H9 (cell line): ENCODE results near the gene CDC45. TPM values are rescaled to one million over a fixed set of nuclear protein-coding genes. Genes with fewer than 3 reads are reported as not detected.

Experiments
- DNase-seq: peaks from one replicate; pipeline ENCODE4 v3.0.0-alpha.2; 2017
- H2AFZ ChIP-seq: one replicate; pipeline ENCODE4 v1.6.1; 2013; ENCODE audit warnings: mild to moderate bottlenecking, low read length, control low read depth, moderate library complexity
- H2AK5ac ChIP-seq: 2 replicates; pipeline ENCODE4 v1.6.1; 2013; ENCODE audit warnings: low read length, control low read depth, mixed read lengths; ENCODE audit not compliant: insufficient read length
- H2BK120ac ChIP-seq: one replicate; pipeline ENCODE4 v1.6.1; 2013; ENCODE audit warnings: low read depth, mild to moderate bottlenecking, low read length, control low read depth, inconsistent platforms; ENCODE audit not compliant: poor library complexity, severe bottlenecking
- H2BK12ac ChIP-seq: 2 replicates; pipeline ENCODE4 v1.6.1; 2013; ENCODE audit warnings: low read length, control low read depth, mixed read lengths, low read depth; ENCODE audit not compliant: insufficient read length
- H2BK15ac ChIP-seq: 2 replicates; pipeline ENCODE4 v1.6.1; 2013; ENCODE audit warnings: low read depth, low read length, control low read depth
- H2BK20ac ChIP-seq: one replicate; pipeline ENCODE4 v1.6.1; 2013; ENCODE audit warnings: low read depth, mild to moderate bottlenecking, low read length, control low read depth, inconsistent platforms; ENCODE audit not compliant: poor library complexity, severe bottlenecking
- H2BK5ac ChIP-seq: 2 replicates; pipeline ENCODE4 v1.6.1; 2013; ENCODE audit warnings: low read length, control low read depth, mixed read lengths; ENCODE audit not compliant: insufficient read length
- H3K14ac ChIP-seq: 2 replicates; pipeline ENCODE4 v1.6.1; 2013; ENCODE audit warnings: low read length, control low read depth; ENCODE audit not compliant: insufficient read depth
- H3K18ac ChIP-seq: 2 replicates; pipeline ENCODE4 v1.6.1; 2013; ENCODE audit warnings: low read depth, mild to moderate bottlenecking, mixed read lengths, low read length, control low read depth; ENCODE audit not compliant: insufficient read length
- H3K23ac ChIP-seq: 2 replicates; pipeline ENCODE4 v1.6.1; 2013; ENCODE audit warnings: low read length, control low read depth, mixed read lengths, low read depth; ENCODE audit not compliant: insufficient read length
- H3K23me2 ChIP-seq: 2 replicates; pipeline ENCODE4 v1.6.1; 2013; ENCODE audit warnings: low read depth, mild to moderate bottlenecking, mixed read lengths, low read length, control low read depth; ENCODE audit not compliant: insufficient read length, poor library complexity, severe bottlenecking
- H3K27ac ChIP-seq: 2 replicates; pipeline ENCODE4 v1.5.1; 2013; ENCODE audit warnings: low read length, control low read depth, mixed read lengths, low read depth; ENCODE audit not compliant: insufficient read length
- H3K27me3 ChIP-seq: 2 replicates; pipeline ENCODE4 v1.6.1; 2013; ENCODE audit warnings: low read length, control low read depth, inconsistent platforms; ENCODE audit not compliant: insufficient read depth
- H3K4ac ChIP-seq: 2 replicates; pipeline ENCODE4 v1.6.1; 2013; ENCODE audit warnings: low read depth, mild to moderate bottlenecking, control low read depth, inconsistent platforms, low read length, moderate library complexity
- H3K4me1 ChIP-seq: 2 replicates; pipeline ENCODE4 v1.6.1; 2013; ENCODE audit warnings: low read length, control low read depth, inconsistent platforms; ENCODE audit not compliant: insufficient read depth
- H3K4me2 ChIP-seq: 2 replicates; pipeline ENCODE4 v1.6.1; 2013; ENCODE audit warnings: low read length, control low read depth, mixed read lengths; ENCODE audit not compliant: insufficient read length, insufficient read depth
- H3K56ac ChIP-seq: 2 replicates; pipeline ENCODE4 v1.6.1; 2013; ENCODE audit warnings: low read depth, mild to moderate bottlenecking, mixed read lengths, low read length, control low read depth; ENCODE audit not compliant: insufficient read length
- H3K79me1 ChIP-seq: 2 replicates; pipeline ENCODE4 v1.6.1; 2013; ENCODE audit warnings: low read depth, mild to moderate bottlenecking, moderate library complexity, low read length, control low read depth, inconsistent platforms; ENCODE audit not compliant: insufficient read depth, poor library complexity, severe bottlenecking
- H3K79me2 ChIP-seq: 2 replicates; pipeline ENCODE4 v1.6.1; 2013; ENCODE audit warnings: low read length, control low read depth, inconsistent platforms; ENCODE audit not compliant: insufficient read depth
- H3K9ac ChIP-seq: 2 replicates; pipeline ENCODE4 v1.6.1; 2013; ENCODE audit warnings: low read length, control low read depth, mixed read lengths; ENCODE audit not compliant: insufficient read length; ENCODE audit errors: extremely low read depth
- H3K9me3 ChIP-seq: one replicate; pipeline ENCODE4 v1.6.1; 2013; ENCODE audit warnings: low read depth, low read length, inconsistent platforms; ENCODE audit not compliant: control insufficient read depth
- H3T11ph ChIP-seq: one replicate; pipeline ENCODE4 v1.6.1; 2013; ENCODE audit warnings: mild to moderate bottlenecking, low read length, control low read depth, inconsistent platforms
- H4K20me1 ChIP-seq: one replicate; pipeline ENCODE4 v1.6.1; 2013; ENCODE audit not compliant: control insufficient read depth, insufficient read length, insufficient read depth
- H4K5ac ChIP-seq: 2 replicates; pipeline ENCODE4 v1.6.1; 2013; ENCODE audit warnings: low read depth, mild to moderate bottlenecking, mixed read lengths, low read length, control low read depth; ENCODE audit not compliant: insufficient read length
- H4K8ac ChIP-seq: replicated peaks from 2 replicates; pipeline ENCODE4 v1.6.1; 2013; ENCODE audit warnings: low read length, control low read depth, mixed read lengths, low read depth; ENCODE audit not compliant: insufficient read length
- H4K91ac ChIP-seq: 2 replicates; pipeline ENCODE4 v1.6.1; 2013; ENCODE audit warnings: low read depth, mild to moderate bottlenecking, moderate library complexity, mixed read lengths, low read length, control low read depth; ENCODE audit not compliant: insufficient read length
- H3K27ac Mint-ChIP-seq, 3 experiments: 2 replicates in 2 of 3; 3 replicates in 1 of 3; pipeline ENCODE4 v1.8.0; 2020 to 2021; ENCODE audit warnings: mixed read lengths in 3 of 3, mild to moderate bottlenecking in 1 of 3, moderate library complexity in 1 of 3
- H3K27me3 Mint-ChIP-seq: 2 replicates; pipeline ENCODE4 v1.8.0; 2021; ENCODE audit warnings: low read depth, mild to moderate bottlenecking, moderate library complexity, mixed read lengths
- H3K36me3 Mint-ChIP-seq, 3 experiments: 2 replicates in 2 of 3; 3 replicates in 1 of 3; pipeline ENCODE4 v1.8.0; 2020 to 2021; ENCODE audit warnings: low read depth in 3 of 3, mixed read lengths in 3 of 3; ENCODE audit not compliant: insufficient read depth in 1 of 3
- H3K4me1 Mint-ChIP-seq, 2 experiments: 2 replicates each; pipeline ENCODE4 v1.8.0; 2020; ENCODE audit warnings: mixed read lengths in 2 of 2
- H3K4me3 Mint-ChIP-seq, 2 experiments: 2 replicates in 1 of 2; 3 replicates in 1 of 2; pipeline ENCODE4 v1.8.0; 2020 to 2021; ENCODE audit warnings: mild to moderate bottlenecking in 2 of 2, mixed read lengths in 2 of 2, moderate library complexity in 1 of 2
- H3K9me3 Mint-ChIP-seq, 2 experiments: 2 replicates in 1 of 2; 3 replicates in 1 of 2; pipeline ENCODE4 v1.8.0; 2020; ENCODE audit warnings: mild to moderate bottlenecking in 2 of 2, mixed read lengths in 2 of 2, moderate library complexity in 1 of 2
- WGBS: extraction: QIAGEN DNeasy Blood & Tissue Kit; methylation state at CpG from one replicate; pipeline ENCODE4 v1.1.7; 2013; ENCODE audit warnings: missing lambda C conversion rate, low lambda C conversion rate, mixed read lengths; ENCODE audit not compliant: insufficient read length; ENCODE audit errors: extremely low coverage; 5-methylcytosine and 5-hydroxymethylcytosine counted together
- total RNA-seq: library from RNA; stranded (reverse); gene quantifications from 2 replicates; pipeline ENCODE4 v1.2.1, GENCODE V29; 2021
- TF ChIP-seq, protein P1 (sequence below): fragments of 200-600 bp; sonication (generic); conservative IDR thresholded peaks from 3 replicates; pipeline ENCODE4 v1.8.0; 2021; ENCODE audit warnings: antibody characterized with exemption, mild to moderate bottlenecking

CDC45 gene
- total RNA-seq, 1 experiment from 2014 or later = 35.7 TPM

DNA sequence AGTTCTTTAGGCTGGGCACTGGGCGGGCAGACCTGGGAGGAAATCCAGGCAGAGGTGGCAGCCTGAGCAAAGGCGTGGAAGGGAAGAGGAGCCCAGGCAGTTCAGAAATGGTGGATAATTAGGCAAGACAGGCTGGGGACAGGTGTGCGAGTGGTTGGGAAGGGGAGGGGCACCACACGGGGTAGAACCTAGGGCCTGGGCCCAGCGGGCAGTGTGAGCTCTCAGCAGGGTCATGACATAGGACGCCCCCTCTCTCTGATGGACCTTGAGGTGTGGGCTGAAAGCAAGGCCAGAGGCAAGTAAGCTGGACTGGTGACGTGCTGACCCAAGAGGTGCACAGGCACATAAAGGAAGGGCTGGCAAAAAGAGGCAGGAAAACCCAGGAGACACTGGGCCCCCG is 7.5 kb upstream of the CDC45 start:
- H3T11ph ChIP-seq = no peak overlapping the region
- no peak overlapping the region for H2BK12ac ChIP-seq
- H3K56ac ChIP-seq = no peak overlapping the region
- Mint-ChIP-seq H3K27ac (no peak overlapping the region), H3K9me3 (no peaks in the 10 kb centered on the region; a peak in 1 of 5 replicates), H3K27me3 (no peaks in the 10 kb centered on the region), H3K4me1 (peaks cover under 1 to 2% of the 10 kb centered on the region in 2 experiments; a peak in 2 of 4 replicates), H3K4me3 (no peak overlapping the region), H3K36me3 (peaks cover 42 to 74% (median 65%) of the 10 kb centered on the region in 3 experiments; a peak in 6 of 7 replicates)
- H2BK20ac ChIP-seq = no peak overlapping the region
- H4K20me1 ChIP-seq = no peaks in the 10 kb centered on the region
- no peak overlapping the region for H2BK120ac ChIP-seq
- no peak overlapping the region for H2AK5ac ChIP-seq
- H3K14ac ChIP-seq = no peak overlapping the region; the same call in 1 of the 2 replicates
- no peak overlapping the region for H2AFZ ChIP-seq
- H3K79me1 ChIP-seq = peaks cover 3% of the 10 kb centered on the region
- TF ChIP-seq, protein P1, sequence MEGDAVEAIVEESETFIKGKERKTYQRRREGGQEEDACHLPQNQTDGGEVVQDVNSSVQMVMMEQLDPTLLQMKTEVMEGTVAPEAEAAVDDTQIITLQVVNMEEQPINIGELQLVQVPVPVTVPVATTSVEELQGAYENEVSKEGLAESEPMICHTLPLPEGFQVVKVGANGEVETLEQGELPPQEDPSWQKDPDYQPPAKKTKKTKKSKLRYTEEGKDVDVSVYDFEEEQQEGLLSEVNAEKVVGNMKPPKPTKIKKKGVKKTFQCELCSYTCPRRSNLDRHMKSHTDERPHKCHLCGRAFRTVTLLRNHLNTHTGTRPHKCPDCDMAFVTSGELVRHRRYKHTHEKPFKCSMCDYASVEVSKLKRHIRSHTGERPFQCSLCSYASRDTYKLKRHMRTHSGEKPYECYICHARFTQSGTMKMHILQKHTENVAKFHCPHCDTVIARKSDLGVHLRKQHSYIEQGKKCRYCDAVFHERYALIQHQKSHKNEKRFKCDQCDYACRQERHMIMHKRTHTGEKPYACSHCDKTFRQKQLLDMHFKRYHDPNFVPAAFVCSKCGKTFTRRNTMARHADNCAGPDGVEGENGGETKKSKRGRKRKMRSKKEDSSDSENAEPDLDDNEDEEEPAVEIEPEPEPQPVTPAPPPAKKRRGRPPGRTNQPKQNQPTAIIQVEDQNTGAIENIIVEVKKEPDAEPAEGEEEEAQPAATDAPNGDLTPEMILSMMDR = no peak
- no peak overlapping the region for H4K91ac ChIP-seq
- H3K9ac ChIP-seq = no peak overlapping the region
- H3K4ac ChIP-seq = no peak overlapping the region
- H3K18ac ChIP-seq = no peak overlapping the region
- no peak overlapping the region for H3K4me2 ChIP-seq
- no peaks in the 10 kb centered on the region for H3K23me2 ChIP-seq
- peaks cover 2% of the 10 kb centered on the region; the same call in 1 of the 2 replicates for H3K79me2 ChIP-seq
- DNase-seq = no peak
- H3K27ac ChIP-seq = no peak overlapping the region
- no peak overlapping the region for H4K8ac ChIP-seq
- no peaks in the 10 kb centered on the region for H3K27me3 ChIP-seq
- H2BK15ac ChIP-seq = no peak overlapping the region
- H4K5ac ChIP-seq = no peak overlapping the region
- H3K23ac ChIP-seq = no peak overlapping the region
- H2BK5ac ChIP-seq = no peak overlapping the region
- no peaks in the 10 kb centered on the region for H3K4me1 ChIP-seq
- no CpG with 5 or more reads among the region's 8 CpGs for WGBS
- H3K9me3 ChIP-seq = no peaks in the 10 kb centered on the region
